ENCODE data around the gene SFMBT2.

Gene SFMBT2

DNA sequence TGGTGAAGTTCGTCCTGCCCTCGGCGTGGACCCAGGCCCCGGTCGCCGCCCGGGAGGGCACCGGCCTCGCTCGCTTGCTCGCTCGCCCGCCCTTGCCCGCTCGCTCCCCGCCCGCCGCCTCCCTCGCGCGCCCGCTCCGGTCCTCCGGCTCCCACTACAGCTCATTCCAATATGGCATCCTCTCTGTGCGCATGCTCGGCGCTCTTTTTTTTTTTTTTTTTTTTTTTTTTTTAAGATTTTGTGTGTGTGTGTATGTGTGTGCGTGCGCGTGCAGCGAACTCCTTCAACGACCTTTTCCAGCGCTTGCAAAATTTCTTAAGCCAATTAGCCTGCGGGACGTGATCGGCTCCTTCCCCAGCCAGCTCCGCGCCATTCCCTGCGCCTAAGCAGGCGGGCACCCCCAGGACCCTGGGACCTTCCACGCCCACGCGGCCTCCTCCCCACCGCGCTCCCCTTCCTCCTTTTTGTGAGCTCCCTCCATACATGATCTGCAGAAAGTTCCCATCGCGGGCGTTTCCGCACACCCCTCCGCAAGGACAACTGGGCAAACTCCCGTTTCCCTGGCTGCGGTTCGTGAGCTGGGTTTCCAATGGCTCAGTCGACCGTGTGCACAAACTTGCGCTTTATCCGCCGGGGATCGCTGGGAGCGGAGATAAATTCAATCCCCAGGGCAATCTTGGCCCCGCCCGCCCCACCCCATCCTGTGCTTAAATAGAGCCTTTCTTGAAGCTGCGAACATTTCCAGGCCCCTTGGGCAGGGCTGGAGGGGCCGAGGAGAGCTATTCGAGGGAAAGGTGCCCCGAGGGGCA is at the start of gene SFMBT2:
TSS of gene SFMBT2 (minus strand) at position 173 of the 809 bp plus-strand sequence. CDS start 29,136 bp downstream, outside the sequence.
- peak within 1 kb of the TSS; percentile 74 for H3K9ac ChIP-seq (ENCODE audit: low read length)
- H3K9me3 ChIP-seq (ENCODE audit: control insufficient read depth, low read length), result no peaks in the 10 kb centered on the region
- DNase-seq (ENCODE audit: low read depth), result peak; percentile 78
- H3K4me1 ChIP-seq (ENCODE audit: control insufficient read depth, insufficient read depth, low read length), result peaks cover 16% of the 10 kb centered on the region
- peaks cover 19% of the 10 kb centered on the region for H3K27me3 ChIP-seq (replicated peaks; ENCODE audit: control insufficient read depth, insufficient read depth, low read length)
- no peaks in the 10 kb centered on the region for H3K36me3 ChIP-seq (ENCODE audit: control insufficient read depth, insufficient read depth, low read length, severe bottlenecking)
- H3K4me3 ChIP-seq (ENCODE audit: low read length), result peak within 1 kb of the TSS; percentile 85

DNA sequence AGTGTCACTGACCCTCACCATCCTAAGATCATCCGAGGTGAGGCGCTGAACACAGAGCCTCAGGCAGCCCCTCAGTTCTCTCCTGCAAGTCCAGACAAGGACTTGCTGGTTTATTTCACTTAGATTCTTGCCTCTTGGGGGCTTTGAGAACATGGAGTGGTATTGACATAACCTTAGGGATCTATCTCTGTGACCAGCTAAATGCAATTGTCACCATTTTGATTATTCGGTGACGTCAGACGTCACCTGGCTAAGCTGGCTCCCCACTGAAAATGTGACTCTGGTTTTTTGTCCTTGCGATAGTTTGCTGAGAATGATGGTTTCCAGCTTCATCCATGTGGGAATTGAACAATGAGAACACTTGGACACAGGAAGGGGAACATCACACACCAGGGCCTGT is 49.2 kb upstream of the SFMBT2 start:
- Histone ChIP-seq H3K4me3 (ENCODE audit: low read length) (no peak overlapping the region), H3K27me3 (replicated peaks; ENCODE audit: control insufficient read depth, insufficient read depth, low read length) (no peaks in the 10 kb centered on the region), H3K36me3 (ENCODE audit: control insufficient read depth, insufficient read depth, low read length, severe bottlenecking) (no peaks in the 10 kb centered on the region), H3K9me3 (ENCODE audit: control insufficient read depth, low read length) (no peaks in the 10 kb centered on the region), H3K4me1 (ENCODE audit: control insufficient read depth, insufficient read depth, low read length) (peaks cover 18% of the 10 kb centered on the region), H3K9ac (ENCODE audit: low read length) (no peak overlapping the region)
- no peak for DNase-seq (ENCODE audit: low read depth)

DNA sequence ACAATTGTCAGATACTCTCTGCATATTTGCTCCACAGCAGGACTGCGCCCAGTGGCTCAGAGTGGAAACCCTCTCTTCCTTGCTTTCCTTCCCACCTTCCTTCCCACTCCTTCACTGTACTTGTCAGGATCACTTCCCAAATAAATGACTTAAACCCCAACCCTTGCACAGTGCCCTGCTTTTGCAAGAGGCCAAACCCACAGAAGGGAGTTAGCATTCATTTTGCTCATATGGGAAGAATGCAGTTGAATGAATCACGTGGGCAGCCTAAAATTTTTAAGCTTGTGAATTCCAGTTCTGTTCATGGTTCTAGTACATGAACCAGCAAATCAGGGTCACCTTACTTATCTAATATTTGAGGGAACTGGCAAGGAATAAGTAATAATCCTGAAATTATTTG is 47.7 kb upstream of the SFMBT2 start:
- Histone ChIP-seq H3K9me3 (ENCODE audit: control insufficient read depth, low read length) (no peaks in the 10 kb centered on the region), H3K9ac (ENCODE audit: low read length) (no peak overlapping the region), H3K36me3 (ENCODE audit: control insufficient read depth, insufficient read depth, low read length, severe bottlenecking) (no peaks in the 10 kb centered on the region), H3K4me1 (ENCODE audit: control insufficient read depth, insufficient read depth, low read length) (peaks cover 14% of the 10 kb centered on the region), H3K4me3 (ENCODE audit: low read length) (no peak overlapping the region), H3K27me3 (replicated peaks; ENCODE audit: control insufficient read depth, insufficient read depth, low read length) (no peaks in the 10 kb centered on the region)
- DNase-seq (ENCODE audit: low read depth), result peak; percentile 1

DNA sequence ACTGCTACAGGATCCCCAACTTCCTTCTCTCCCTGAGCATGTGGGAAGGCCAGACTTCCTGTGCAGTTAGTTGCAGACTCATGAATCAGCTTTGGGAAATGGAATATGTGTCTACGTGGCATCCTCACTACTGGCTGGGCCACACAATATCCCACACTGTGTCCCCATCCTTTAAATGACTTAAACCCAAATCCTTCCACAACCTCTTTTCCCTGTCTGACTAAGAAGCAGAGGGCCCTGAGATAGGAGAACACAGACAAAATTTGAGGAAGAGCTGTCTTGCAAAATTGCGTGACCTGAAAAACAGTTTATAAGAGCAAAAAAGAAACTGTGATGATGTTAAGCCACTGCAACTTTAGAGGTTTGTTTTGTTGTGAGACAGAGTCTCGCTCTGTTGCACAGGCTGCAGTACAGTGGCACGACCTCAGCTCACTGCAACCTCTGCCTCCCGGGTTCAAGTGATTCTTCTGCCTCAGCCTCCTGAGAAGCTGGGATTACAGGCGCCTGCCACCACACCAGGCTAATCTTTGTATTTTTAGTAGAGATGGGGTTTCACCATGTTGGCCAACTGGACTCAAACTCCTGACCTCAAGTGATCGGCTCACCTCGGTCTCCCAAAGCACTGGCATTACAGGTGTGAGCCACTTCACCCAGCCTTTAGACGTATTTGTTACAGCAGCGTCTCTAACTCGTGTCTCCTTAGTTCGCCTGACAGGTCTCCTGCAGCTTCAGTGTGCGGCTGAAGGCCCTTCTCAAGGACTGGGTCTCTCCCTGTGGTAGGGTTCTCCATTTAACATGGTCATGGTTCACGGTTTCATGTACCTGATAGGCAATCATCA is 46.9 kb upstream of the SFMBT2 start:
- H3K36me3 ChIP-seq (ENCODE audit: control insufficient read depth, insufficient read depth, low read length, severe bottlenecking), result no peaks in the 10 kb centered on the region
- H3K9ac ChIP-seq (ENCODE audit: low read length), result no peak overlapping the region
- peaks cover 14% of the 10 kb centered on the region for H3K4me1 ChIP-seq (ENCODE audit: control insufficient read depth, insufficient read depth, low read length)
- peaks cover 3% of the 10 kb centered on the region for H3K27me3 ChIP-seq (replicated peaks; ENCODE audit: control insufficient read depth, insufficient read depth, low read length)
- no peaks in the 10 kb centered on the region for H3K9me3 ChIP-seq (ENCODE audit: control insufficient read depth, low read length)
- no peak overlapping the region for H3K4me3 ChIP-seq (ENCODE audit: low read length)
- no peak for DNase-seq (ENCODE audit: low read depth)

GRCh38 chr10:7449063-7449695 is 38.3 kb upstream of the SFMBT2 start:
- H3K27me3 ChIP-seq (replicated peaks; ENCODE audit: control insufficient read depth, insufficient read depth, low read length), result peaks cover 18% of the 10 kb centered on the region
- peaks cover 33% of the 10 kb centered on the region for H3K9me3 ChIP-seq (ENCODE audit: control insufficient read depth, low read length)
- H3K4me1 ChIP-seq (ENCODE audit: control insufficient read depth, insufficient read depth, low read length), result no peaks in the 10 kb centered on the region
- H3K9ac ChIP-seq (ENCODE audit: low read length), result no peak overlapping the region
- no peak for DNase-seq (ENCODE audit: low read depth)
- H3K36me3 ChIP-seq (ENCODE audit: control insufficient read depth, insufficient read depth, low read length, severe bottlenecking), result no peaks in the 10 kb centered on the region
- H3K4me3 ChIP-seq (ENCODE audit: low read length), result peak overlapping the region; percentile 20

GRCh38 chr10:7445474-7446185 is 34.8 kb upstream of the SFMBT2 start:
- no peaks in the 10 kb centered on the region for H3K36me3 ChIP-seq (ENCODE audit: control insufficient read depth, insufficient read depth, low read length, severe bottlenecking)
- H3K4me1 ChIP-seq (ENCODE audit: control insufficient read depth, insufficient read depth, low read length), result no peaks in the 10 kb centered on the region

DNA sequence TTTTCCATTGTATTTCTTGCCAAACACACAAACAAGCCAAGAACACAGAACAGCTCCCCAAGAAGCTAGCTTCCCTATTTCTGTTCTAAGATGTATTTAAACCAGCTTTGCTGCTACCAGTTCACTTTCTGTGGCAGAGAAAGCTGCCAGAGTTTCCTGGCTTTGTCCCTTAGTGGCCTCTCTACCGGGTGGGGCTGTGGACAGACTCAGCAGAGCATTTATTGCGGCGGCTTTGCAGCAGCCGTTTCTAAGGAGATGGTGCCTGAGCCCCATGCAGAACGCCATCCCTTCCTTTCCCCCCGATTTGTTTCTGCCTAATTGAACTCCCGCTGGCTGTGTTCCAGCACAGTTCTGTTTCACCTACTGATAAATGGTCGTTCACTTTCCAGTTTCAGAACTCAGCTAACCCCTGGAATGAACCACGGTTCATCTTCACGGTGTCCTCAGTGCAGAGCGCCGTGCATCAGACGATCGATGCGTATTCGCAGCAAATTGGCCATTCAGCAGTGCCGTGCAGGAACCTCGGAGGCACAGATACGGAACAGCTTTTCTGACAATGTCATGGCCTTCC is 33.8 kb upstream of the SFMBT2 start:
- no peaks in the 10 kb centered on the region for H3K36me3 ChIP-seq (ENCODE audit: control insufficient read depth, insufficient read depth, low read length, severe bottlenecking)
- no peak overlapping the region for H3K4me3 ChIP-seq (ENCODE audit: low read length)
- H3K9me3 ChIP-seq (ENCODE audit: control insufficient read depth, low read length), result peaks cover 25% of the 10 kb centered on the region
- H3K4me1 ChIP-seq (ENCODE audit: control insufficient read depth, insufficient read depth, low read length), result no peaks in the 10 kb centered on the region
- no peak for DNase-seq (ENCODE audit: low read depth)
- peaks cover 44% of the 10 kb centered on the region for H3K27me3 ChIP-seq (replicated peaks; ENCODE audit: control insufficient read depth, insufficient read depth, low read length)
- H3K9ac ChIP-seq (ENCODE audit: low read length), result no peak overlapping the region

More at GRCh38 chr10:7445474-7446185, 34.8 kb upstream of the SFMBT2 start:
- peaks cover 33% of the 10 kb centered on the region for H3K9me3 ChIP-seq (ENCODE audit: control insufficient read depth, low read length)
- H3K4me3 ChIP-seq (ENCODE audit: low read length), result no peak overlapping the region
- H3K27me3 ChIP-seq (replicated peaks; ENCODE audit: control insufficient read depth, insufficient read depth, low read length), result peaks cover 35% of the 10 kb centered on the region
- no peak overlapping the region for H3K9ac ChIP-seq (ENCODE audit: low read length)
- no peak for DNase-seq (ENCODE audit: low read depth)

DNA sequence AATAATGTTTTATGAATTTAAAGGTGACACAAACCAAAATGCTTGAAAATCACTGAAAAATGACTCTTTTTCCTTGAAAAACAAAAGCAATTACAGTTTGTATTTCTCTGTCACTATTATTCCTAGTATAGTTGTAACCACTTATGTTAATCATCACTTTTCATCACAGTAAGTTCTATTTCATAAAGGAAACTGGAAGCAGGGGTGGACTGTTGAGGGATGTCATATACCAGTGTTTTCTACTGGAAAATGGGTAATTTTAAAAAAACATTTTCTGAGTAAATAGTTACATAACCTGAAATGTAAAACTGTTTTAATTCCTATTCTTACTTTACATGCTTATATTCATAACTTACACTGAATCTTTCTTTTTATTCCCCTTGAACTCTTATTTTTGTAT is 32.2 kb upstream of the SFMBT2 start:
- peaks cover 9% of the 10 kb centered on the region for H3K9me3 ChIP-seq (ENCODE audit: control insufficient read depth, low read length)
- no peak for DNase-seq (ENCODE audit: low read depth)
- no peak overlapping the region for H3K9ac ChIP-seq (ENCODE audit: low read length)
- H3K36me3 ChIP-seq (ENCODE audit: control insufficient read depth, insufficient read depth, low read length, severe bottlenecking), result no peaks in the 10 kb centered on the region
- H3K4me3 ChIP-seq (ENCODE audit: low read length), result no peak overlapping the region
- H3K27me3 ChIP-seq (replicated peaks; ENCODE audit: control insufficient read depth, insufficient read depth, low read length), result peaks cover 56% of the 10 kb centered on the region
- H3K4me1 ChIP-seq (ENCODE audit: control insufficient read depth, insufficient read depth, low read length), result no peaks in the 10 kb centered on the region

GRCh38 chr10:7441403-7442147 is 30.7 kb upstream of the SFMBT2 start:
- no peak overlapping the region for H3K9ac ChIP-seq (ENCODE audit: low read length)
- H3K36me3 ChIP-seq (ENCODE audit: control insufficient read depth, insufficient read depth, low read length, severe bottlenecking), result no peaks in the 10 kb centered on the region
- H3K4me3 ChIP-seq (ENCODE audit: low read length), result no peak overlapping the region
- DNase-seq (ENCODE audit: low read depth), result no peak
- H3K27me3 ChIP-seq (replicated peaks; ENCODE audit: control insufficient read depth, insufficient read depth, low read length), result peaks cover 56% of the 10 kb centered on the region
- H3K4me1 ChIP-seq (ENCODE audit: control insufficient read depth, insufficient read depth, low read length), result no peaks in the 10 kb centered on the region
- peaks cover 2% of the 10 kb centered on the region for H3K9me3 ChIP-seq (ENCODE audit: control insufficient read depth, low read length)

- H3K9ac ChIP-seq (ENCODE audit: low read length), result no peak overlapping the region
- peaks cover 44% of the 10 kb centered on the region for H3K27me3 ChIP-seq (replicated peaks; ENCODE audit: control insufficient read depth, insufficient read depth, low read length)
- no peaks in the 10 kb centered on the region for H3K9me3 ChIP-seq (ENCODE audit: control insufficient read depth, low read length)
- DNase-seq (ENCODE audit: low read depth), result no peak
- H3K36me3 ChIP-seq (ENCODE audit: control insufficient read depth, insufficient read depth, low read length, severe bottlenecking), result no peaks in the 10 kb centered on the region
- H3K4me3 ChIP-seq (ENCODE audit: low read length), result no peak overlapping the region
- no peaks in the 10 kb centered on the region for H3K4me1 ChIP-seq (ENCODE audit: control insufficient read depth, insufficient read depth, low read length)
Observed at GRCh38 chr10:7439696-7440095, 28.9 kb upstream of the SFMBT2 start.

All from adipocyte (in vitro differentiated cells).